Dermis microvascular lymphatic vessel endothelial cell (primary cell): ENCODE data around the gene DPCD. TPM values are rescaled to one million over a fixed set of nuclear protein-coding genes. Genes with fewer than 3 reads are reported as not detected.

Experiments used
- DNase-seq, 2 donors: peaks; one replicate each; pipeline versions ENCODE4 v3.0.0 to v3.0.0-alpha.2; 2010; ENCODE audit warnings: low read depth in 2 of 2
- total RNA-seq: library from RNA; depleted of rRNA; stranded (reverse); fragments of >200 nt; gene quantifications from 2 replicates; pipeline ENCODE4 v1.2.1, GENCODE V29; 2014

The DPCD gene
- total RNA-seq = 13.8 and 16.4 TPM in 2 replicates

DNA sequence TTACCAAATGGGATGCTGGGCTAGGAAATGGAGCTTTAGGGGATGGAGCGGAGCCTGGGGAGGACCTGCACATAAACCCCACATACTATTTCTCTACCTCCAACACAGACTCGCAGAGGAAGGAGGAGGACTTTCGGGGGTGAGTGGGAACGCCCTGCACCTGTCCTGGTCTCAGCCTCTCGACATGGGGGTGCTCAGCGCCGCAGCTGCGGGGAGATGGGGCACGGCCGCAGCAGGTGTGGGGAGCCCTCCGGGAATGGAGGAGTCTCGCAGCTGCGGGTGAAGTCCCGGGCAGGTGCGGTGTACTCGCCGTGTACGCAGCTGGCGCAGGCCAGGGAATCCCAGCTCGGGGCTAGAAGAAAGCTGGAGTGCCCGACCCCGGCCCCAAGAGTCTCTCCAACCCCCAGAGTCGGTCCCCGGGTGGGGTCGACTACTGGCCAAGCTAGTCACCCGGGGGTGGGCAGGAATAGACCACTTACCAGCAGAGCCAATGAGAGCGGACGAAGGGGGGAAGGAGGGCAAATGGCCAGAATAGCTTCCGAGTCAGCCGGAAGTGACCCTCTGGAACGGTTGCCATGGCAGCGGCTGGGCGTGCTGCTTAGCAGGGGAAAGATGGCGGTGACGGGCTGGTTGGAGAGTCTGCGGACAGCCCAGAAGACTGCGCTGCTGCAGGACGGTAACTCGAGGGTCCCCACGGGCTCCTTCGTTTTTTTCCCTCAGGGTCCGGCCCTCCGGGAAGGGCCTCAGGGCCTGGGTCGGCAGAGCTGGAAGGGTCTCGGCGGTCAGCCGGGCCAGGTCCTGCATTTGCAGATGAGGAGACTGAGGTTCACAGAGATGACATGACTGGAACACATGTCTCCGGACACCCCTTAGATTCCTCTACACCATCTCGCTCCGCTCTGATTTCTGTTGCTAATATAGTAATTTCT lies at the start of gene DPCD, which contains the start of gene POLL:
Gene DPCD, plus strand, starts transcription at position 597 of the 929 bp plus-strand sequence. Its CDS starts 16 bp downstream, at position 613.
Gene POLL, minus strand, starts transcription at position 533 of the 929 bp plus-strand sequence. CDS start 897 bp downstream, outside the sequence.
- DNase-seq = peak; percentile 89 to 96

DNA sequence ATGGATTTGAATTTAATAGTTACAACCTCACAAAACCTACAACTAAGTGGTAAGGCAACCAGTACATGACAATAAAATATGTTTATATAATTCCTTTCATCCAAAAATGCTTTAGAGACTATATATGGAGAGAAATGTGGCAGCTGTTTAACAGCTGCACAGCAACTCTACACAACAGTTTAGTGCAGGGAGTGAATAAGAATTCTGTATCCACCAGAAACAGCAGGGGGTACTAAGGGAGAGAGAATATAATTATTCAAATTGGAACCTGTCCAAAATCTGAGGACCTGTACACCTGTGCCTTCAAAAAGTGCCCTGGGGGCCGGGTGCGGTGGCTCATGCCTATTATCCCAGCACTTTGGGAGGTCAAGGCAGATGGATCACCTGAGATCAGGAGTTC lies 49.7 kb upstream of the DPCD start:
- DNase-seq = no peak

DNA sequence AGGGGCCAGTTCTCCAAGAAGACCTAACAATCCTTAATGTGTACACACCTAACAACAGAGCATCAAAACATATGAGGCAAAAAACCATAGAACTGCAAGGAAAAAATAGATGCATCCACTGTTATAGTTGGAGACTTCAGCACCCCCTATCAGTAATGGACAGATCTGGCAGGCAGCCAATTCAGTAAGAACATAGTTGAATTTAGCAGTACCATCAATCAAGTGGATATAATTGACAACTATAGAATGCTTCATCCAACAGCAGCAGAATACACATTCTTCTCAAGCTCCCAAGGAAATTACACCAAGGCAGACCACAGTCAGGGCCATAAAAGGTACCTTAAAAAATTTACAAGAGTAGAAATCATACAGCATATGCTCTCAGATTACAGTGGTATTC lies 42.2 kb upstream of the DPCD start:
- peak in 1 of 2 donors; percentile 49 for DNase-seq

DNA sequence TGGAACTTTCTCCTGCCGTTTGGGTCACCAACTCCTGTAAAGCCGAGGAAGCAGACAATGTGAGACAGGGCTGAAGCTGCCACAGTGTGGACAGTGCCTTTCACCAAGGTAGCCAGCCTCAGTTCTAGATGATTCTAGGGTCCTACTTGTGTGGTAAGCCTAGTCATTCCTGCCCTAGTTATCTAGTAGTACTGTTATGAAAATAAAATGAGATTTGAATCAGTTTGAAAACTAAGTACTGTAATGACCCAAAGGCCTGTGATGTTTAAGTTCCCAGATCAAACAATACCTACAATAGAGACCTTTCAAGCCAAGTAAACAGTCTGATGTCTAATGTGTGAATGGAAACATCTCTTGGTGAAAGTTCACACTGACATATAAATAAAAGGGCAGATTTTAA lies 37.2 kb upstream of the DPCD start:
- DNase-seq = no peak

- no peak for DNase-seq
Observed at GRCh38 chr10:101552442-101552841, 35.7 kb upstream of the DPCD start.

GRCh38 chr10:101557541-101557940 lies 30.6 kb upstream of the DPCD start:
- no peak for DNase-seq

DNA sequence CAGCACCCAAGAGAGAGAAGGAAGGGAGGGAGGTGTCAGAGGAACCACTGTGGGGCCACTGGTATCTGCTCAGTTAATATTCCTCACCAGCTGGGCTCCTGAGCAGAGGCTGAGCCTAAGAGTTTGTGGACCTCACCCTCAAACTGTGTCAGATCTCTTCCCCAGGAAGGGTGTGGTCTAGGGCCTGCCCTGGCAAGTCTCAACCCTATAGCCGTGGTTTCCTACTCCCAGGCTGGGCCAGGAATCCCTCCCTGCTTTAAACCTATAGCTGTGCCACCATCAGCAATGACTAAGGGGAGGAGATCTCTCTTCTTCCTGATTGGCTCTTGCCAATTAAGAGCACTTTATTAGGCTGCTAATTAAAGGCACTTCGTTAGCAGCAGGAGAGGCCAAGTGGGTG lies 29.9 kb upstream of the DPCD start:
- no peak for DNase-seq

DNA sequence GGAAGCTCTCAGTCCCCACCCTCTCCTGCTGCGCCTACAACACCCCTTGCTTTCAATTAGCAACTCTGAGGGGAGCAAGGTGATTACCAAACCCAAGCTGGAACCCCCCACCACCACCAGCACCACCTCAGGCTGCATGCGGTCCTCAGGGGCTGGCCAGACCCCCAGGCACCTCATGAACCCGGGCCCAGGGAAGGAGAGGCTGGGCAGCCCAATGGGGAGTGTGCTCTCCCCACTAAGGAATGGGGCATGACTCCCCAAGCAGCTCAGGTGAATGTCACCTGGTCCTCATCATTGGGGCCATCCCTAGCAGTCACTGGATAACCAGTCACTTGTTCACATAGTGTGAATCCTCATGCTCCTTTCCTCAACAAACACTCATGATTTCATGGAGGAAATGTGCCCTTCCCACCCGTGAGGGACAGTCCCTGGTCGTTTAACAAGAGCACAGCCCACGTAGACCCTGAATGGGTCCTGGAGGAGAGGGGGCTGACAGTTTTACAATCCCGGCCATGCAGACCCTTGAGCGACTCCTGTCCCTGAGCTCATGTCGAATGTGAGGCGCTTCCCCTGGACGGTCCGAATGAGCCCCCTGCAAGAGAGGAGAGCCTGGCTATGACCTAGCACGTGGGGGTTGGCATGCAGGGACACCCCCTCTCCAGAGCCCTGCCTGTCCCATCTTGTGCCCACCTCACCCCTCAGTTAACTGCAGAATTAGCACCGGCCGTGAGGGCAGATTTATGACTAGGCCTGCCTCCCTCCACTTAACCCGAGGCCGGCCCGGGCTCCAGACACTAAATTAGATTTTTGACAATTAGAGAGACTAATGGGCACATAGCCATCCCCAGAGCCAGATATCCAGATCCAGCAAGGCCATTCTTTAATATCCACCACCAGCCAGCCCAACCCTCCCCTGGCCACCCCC lies 29.2 kb upstream of the DPCD start:
- DNase-seq = no peak

- no peak for DNase-seq
Observed at GRCh38 chr10:101559596-101560297, 28.4 kb upstream of the DPCD start.

DNA sequence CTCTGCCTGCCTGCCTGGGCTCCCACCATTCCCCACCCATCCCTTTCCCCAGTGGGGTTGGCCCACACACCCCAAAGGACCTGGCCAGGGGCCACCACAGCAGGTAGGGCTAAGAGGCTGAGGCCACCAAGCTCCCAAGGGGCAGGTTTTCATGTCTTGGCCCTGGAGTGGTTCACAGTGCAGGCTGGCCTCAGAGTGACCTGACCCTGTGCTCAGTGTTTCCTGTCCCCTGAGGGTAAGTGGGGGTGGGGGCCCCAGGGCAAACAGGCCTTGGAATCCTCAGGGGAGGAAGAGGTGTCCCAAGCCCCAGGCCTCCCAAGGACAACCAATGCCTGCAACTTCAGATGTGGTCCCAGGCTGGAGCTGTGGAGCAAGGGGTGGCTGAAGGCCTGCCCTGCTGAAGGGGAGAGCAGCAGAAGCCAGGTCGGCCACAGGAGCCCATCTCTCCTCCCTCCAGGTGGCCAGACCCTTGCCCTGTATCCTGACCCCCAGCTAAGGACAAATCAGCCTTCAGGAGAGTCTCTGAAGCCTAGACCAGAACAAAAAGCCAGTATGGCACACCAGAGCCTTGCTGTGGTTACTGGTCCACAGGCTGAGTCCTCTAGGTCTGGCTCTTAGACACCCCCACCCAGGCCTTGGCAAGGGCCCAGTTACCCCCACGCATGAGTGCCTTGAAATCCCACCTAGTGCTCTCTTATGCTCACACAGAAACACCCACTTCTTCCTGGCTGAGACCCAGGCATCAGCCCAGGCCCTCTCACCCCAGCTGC lies 27.6 kb upstream of the DPCD start:
- no peak for DNase-seq

DNA sequence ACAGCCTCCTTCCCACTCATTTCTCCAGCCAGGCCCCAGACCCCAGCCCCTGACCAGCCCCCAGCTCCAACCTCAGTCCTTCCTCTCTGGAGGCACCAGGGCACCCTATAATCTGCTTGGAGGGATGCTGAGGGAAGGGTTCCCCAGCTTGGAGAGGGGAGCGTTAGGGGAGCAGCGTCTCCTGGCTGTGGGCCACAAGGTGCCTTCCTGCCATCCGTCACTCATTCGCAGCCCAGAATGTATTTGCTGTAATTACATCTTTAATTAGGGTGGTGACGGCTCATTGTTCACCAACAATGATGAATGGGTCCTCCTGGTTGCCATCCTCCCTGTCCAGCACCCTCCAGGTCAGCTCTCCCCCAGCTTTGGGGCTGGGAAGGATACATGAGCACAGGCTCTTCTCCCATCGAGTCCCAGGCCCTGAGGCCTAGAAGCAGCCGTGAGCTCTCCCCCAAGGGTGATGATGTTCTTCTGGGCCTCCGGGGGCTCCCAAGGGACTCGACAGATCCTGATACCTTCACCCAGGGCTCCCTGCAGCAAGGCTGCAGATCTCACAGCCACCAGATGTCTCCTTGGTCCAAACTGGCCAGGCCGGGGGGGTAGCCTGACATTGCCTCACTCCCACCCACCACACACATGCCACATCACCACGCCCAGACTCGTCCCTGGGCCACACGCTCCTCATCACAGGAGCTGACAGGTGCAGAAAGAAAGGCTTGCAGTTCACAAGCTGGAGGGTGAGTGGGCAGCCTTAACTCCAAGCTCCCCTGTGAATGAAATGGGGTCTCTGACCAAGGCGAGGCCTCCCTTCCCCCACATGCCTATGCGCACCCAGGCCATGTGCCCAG lies 26.8 kb upstream of the DPCD start:
- no peak for DNase-seq

DNA sequence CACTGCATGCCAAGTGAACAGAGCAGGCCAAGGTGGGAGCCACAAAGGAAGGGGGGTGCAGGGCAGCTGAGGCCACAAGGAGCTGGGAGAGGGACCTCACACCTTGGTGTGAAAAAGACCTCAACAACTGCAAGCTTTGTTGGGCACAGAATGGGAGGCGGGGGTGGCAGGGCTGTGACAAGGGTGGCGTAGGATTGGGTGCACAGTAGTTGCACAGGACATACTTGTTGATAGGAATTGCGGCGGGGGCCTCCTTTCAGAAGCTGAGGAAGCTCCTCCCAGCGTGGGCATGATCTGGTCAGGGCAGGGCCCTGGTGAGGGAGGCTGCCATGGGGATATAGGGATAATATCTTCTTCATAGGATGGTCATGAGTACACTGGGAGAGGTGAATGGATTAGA lies 25.9 kb upstream of the DPCD start:
- no peak for DNase-seq

DNA sequence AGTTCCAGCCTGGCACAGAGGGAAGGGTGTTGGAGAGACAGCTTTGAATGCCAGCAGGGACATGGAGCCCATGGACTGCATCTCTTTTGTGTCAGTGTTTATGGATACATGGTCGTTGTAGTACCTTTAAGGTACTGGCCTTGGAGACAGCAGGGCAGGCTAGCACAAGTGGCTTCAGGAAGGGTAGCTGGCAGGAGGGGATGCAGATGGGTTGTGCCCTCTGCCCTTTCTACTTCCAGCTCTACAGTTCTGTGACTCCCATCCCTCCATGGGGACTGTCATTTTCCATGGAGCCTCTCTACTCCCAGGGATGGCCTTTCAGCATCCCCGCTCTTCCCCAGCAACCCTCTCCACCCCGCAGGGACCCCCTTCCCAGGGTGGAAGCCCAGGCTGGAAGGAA lies 25.1 kb upstream of the DPCD start:
- peak; percentile 68 to 84 for DNase-seq

GRCh38 chr10:101563497-101564040 lies 24.6 kb upstream of the DPCD start:
- no peak for DNase-seq

- DNase-seq = no peak
Observed at GRCh38 chr10:101564490-101564991, 23.6 kb upstream of the DPCD start.

- no peak for DNase-seq
Observed at GRCh38 chr10:101565370-101565900, 22.7 kb upstream of the DPCD start.

GRCh38 chr10:101565936-101566332 lies 22.2 kb upstream of the DPCD start:
- no peak for DNase-seq

DNA sequence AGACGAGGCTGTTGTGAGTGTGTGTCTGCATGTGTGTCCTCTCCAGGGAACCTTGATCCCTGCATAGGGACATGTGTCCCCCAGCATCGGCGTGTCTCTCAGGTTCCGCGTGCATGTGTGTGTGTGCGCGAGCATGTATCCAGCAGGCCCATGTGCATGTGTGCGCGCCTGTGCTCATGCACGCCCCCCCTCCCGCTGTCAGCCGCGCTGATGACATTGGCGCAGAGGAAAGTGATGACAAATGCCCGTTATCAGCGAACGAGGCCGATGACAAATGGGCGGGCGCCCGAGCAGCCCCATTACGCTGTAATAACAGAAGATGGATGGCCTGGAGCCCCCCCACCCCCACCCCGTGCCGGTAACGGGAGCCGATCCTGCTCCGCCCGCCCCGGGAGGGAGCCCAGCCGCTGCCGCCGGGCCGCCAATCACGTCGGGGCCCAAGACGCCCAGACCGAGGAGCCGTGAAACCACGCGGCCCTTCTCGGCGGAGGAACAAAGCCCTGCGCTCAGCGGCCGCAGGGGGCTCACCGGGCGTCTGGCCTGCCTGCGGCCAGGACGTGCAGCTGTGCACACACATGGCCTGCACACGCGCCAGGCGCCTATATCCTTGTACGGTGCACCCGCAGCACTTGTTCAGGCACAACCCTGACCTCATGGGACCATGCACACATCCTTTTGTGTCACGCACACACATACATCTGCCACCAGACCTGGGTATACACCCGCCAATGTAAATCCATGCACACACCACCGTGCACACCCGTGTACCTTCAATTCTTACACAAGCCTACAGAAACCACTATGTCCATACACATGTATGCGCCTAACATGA lies 21.6 kb upstream of the DPCD start:
- peak in 1 of 2 donors; percentile 41 for DNase-seq
